ENCODE results near the gene DDX5.

DDX5 gene

DNA sequence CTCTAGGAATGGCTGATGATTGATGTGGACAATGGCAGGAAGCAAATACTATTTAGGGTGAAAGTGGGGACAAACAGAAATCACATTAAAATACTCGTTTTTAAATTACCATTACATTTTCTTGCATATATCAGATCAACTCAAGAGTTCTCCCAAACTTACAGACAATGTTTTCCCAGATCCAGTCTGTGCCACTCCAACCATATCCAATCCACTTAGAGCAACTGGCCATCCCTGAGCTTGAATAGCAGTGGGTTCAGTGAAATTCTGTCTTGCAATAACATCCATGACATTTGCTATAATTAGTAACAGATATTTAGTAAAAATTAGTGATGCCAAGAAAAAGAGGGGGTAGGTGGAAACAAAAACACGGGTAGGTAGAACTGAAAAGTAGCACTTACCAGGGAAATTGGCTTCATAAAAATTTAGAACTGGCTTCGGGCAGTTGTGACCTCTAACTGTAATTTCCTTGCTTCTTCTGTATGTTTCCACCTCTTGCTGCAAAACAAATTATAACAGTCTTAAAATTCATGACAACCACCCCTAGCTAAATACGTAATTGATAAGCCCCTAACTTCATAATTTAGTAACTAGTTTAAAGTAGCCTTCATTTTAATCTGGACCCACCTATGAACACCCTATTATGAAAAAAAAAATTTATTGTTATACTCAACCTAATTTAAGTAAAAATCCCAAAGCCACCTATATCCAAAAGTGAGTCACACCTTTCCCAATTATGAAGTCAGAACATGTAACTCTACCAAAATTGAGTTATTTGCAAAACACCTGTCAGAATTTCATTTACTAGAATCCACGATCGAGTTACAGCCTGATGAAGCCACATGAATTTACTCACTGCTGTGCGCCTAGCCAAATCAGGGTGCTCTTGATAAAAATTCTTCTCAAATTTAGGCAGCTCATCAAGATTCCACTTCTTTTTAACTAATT, 2.0 kb downstream of the DDX5 start:
- Histone ChIP-seq H3K4me1 (ENCODE audit: insufficient read depth, poor library complexity, severe bottlenecking) (peaks cover 25% of the 10 kb centered on the region), H3K4me3 (ENCODE audit: severe bottlenecking) (peak overlapping the region; percentile 85)

DNA sequence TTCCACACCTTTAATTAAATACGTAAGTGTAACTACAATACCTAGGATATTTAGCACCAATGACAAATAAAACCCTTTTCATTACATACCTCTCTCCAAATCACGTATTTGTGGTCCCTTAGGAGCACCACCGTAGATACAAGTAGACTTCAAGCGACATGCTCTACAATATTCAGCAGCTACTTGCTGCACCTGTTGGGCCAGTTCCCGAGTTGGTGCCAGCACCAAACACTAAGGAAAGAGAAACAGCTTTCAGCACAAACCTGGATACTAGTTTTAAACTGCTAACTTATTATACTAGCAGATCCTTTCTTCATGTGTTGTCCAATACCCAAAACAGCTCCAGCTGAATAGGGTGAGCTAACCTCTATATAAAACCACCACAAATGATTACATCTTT, 2.7 kb downstream of the DDX5 start:
- Histone ChIP-seq H3K9me3 (ENCODE audit: severe bottlenecking) (no peaks in the 10 kb centered on the region), H3K27ac (ENCODE audit: poor library complexity, severe bottlenecking) (peak overlapping the region; percentile 92), H3K4me3 (ENCODE audit: severe bottlenecking) (no peak overlapping the region), H3K4me1 (ENCODE audit: insufficient read depth, poor library complexity, severe bottlenecking) (peaks cover 26% of the 10 kb centered on the region), H3K27me3 (ENCODE audit: insufficient read depth, poor library complexity, severe bottlenecking) (no peaks in the 10 kb centered on the region), H3K36me3 (ENCODE audit: low read depth) (peaks cover 82% of the 10 kb centered on the region)
- TF ChIP-seq, protein P1, sequence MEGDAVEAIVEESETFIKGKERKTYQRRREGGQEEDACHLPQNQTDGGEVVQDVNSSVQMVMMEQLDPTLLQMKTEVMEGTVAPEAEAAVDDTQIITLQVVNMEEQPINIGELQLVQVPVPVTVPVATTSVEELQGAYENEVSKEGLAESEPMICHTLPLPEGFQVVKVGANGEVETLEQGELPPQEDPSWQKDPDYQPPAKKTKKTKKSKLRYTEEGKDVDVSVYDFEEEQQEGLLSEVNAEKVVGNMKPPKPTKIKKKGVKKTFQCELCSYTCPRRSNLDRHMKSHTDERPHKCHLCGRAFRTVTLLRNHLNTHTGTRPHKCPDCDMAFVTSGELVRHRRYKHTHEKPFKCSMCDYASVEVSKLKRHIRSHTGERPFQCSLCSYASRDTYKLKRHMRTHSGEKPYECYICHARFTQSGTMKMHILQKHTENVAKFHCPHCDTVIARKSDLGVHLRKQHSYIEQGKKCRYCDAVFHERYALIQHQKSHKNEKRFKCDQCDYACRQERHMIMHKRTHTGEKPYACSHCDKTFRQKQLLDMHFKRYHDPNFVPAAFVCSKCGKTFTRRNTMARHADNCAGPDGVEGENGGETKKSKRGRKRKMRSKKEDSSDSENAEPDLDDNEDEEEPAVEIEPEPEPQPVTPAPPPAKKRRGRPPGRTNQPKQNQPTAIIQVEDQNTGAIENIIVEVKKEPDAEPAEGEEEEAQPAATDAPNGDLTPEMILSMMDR (IDR thresholded peaks at IDR 0.05; ENCODE audit: poor library complexity, severe bottlenecking): no peak
- ATAC-seq (ENCODE audit: low read depth) (no peak), DNase-seq (ENCODE audit: low spot score) (no peak)

More for the DNA sequence above, 2.0 kb downstream of the DDX5 start:
- ATAC-seq (ENCODE audit: low read depth) (no peak), DNase-seq (ENCODE audit: low spot score) (no peak)
- TF ChIP-seq, protein P1 (IDR thresholded peaks at IDR 0.05; ENCODE audit: poor library complexity, severe bottlenecking): no peak
- H3K9me3 ChIP-seq (ENCODE audit: severe bottlenecking): no peaks in the 10 kb centered on the region
- H3K27me3 ChIP-seq (ENCODE audit: insufficient read depth, poor library complexity, severe bottlenecking): no peaks in the 10 kb centered on the region
- peak overlapping the region; percentile 92 for H3K27ac ChIP-seq (ENCODE audit: poor library complexity, severe bottlenecking)
- H3K36me3 ChIP-seq (ENCODE audit: low read depth): peaks cover 82% of the 10 kb centered on the region

DNA sequence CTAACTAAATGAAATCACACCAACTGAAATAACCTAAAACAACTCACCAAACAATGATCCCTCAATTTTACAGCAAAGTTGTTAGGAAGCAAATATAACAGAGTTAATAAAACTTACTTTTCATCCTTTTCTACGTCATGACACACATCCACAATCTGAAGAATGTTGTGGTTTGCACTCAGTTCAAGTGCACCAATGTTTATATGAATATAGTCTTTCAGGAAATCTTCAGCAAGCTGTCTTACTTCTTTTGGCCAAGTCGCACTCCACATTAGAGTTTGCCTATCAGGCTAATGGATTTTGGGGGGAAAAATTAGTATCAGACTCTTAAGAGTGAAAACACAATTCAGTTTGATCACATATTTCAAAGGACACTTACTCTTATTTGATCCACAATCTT, 3.3 kb downstream of the DDX5 start:
- Histone ChIP-seq H3K4me1 (ENCODE audit: insufficient read depth, poor library complexity, severe bottlenecking) (peaks cover 27% of the 10 kb centered on the region), H3K4me3 (ENCODE audit: severe bottlenecking) (no peak overlapping the region), H3K27me3 (ENCODE audit: insufficient read depth, poor library complexity, severe bottlenecking) (no peaks in the 10 kb centered on the region), H3K36me3 (ENCODE audit: low read depth) (peaks cover 82% of the 10 kb centered on the region), H3K9me3 (ENCODE audit: severe bottlenecking) (no peaks in the 10 kb centered on the region), H3K27ac (ENCODE audit: poor library complexity, severe bottlenecking) (no peak overlapping the region)
- TF ChIP-seq, protein P1 (IDR thresholded peaks at IDR 0.05; ENCODE audit: poor library complexity, severe bottlenecking): no peak
- DNase-seq (ENCODE audit: low spot score): no peak
- no peak for ATAC-seq (ENCODE audit: low read depth)

DNA sequence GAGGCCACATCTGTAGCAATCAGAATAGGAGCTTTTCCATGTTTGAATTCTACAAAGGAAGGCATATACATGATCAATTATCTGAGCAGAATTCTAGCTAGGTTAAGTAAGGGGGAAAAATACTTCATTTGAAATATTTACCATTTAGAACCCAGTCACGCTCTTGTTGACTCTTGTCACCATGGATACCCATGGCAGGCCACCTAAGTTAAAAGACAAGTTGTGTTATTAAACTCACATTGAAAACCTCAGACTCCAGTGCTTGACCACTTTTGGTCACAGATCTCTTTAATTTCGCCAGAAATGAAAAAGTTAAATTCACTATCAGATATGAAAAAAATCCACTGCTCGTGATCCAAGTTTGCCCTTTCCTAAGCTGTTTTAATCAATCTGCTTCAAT, 4.1 kb downstream of the DDX5 start:
- Histone ChIP-seq H3K27me3 (ENCODE audit: insufficient read depth, poor library complexity, severe bottlenecking) (no peaks in the 10 kb centered on the region), H3K36me3 (ENCODE audit: low read depth) (peaks cover 86% of the 10 kb centered on the region), H3K27ac (ENCODE audit: poor library complexity, severe bottlenecking) (peak overlapping the region; percentile 13), H3K4me3 (ENCODE audit: severe bottlenecking) (no peak overlapping the region), H3K9me3 (ENCODE audit: severe bottlenecking) (no peaks in the 10 kb centered on the region), H3K4me1 (ENCODE audit: insufficient read depth, poor library complexity, severe bottlenecking) (peaks cover 28% of the 10 kb centered on the region)
- DNase-seq (ENCODE audit: low spot score): no peak
- TF ChIP-seq, protein P1 (IDR thresholded peaks at IDR 0.05; ENCODE audit: poor library complexity, severe bottlenecking): no peak
- no peak for ATAC-seq (ENCODE audit: low read depth)

All from RWPE2 (cell line).